H1 (cell line): ENCODE measurements around the gene HDDC3. TPM values are rescaled to one million over a fixed set of nuclear protein-coding genes. Genes with fewer than 3 reads are reported as not detected.

Experiments used
- CREB1 ChIP-seq: IDR thresholded peaks from 2 replicates; pipeline ENCODE4 v1.6.1; 2012; ENCODE audit warnings: inconsistent platforms
- CTBP2 ChIP-seq: IDR thresholded peaks from 2 replicates; pipeline ENCODE4 v1.7.0; 2011; ENCODE audit warnings: borderline replicate concordance, mild to moderate bottlenecking, moderate library complexity, mixed read lengths, low read length; ENCODE audit not compliant: insufficient read depth, insufficient read length
- HDAC6 ChIP-seq: IDR thresholded peaks from one replicate; pipeline ENCODE4 v1.7.1; 2012; ENCODE audit warnings: low read depth, mild to moderate bottlenecking, inconsistent platforms, low read length, moderate library complexity
- POLR2AphosphoS5 ChIP-seq: IDR thresholded peaks from 2 replicates; pipeline ENCODE4 v1.6.1; 2011; ENCODE audit warnings: low read depth, low read length
- RNF2 ChIP-seq: fragments of 200-900, 300-1000 bp; sonication (generic); IDR thresholded peaks from 2 replicates; pipeline ENCODE4 v1.7.1; 2016; ENCODE audit warnings: borderline replicate concordance, low read depth, mild to moderate bottlenecking, antibody characterized with exemption, low read length; ENCODE audit not compliant: poor library complexity, severe bottlenecking; ENCODE audit errors: missing control alignments
- SIX5 ChIP-seq: IDR thresholded peaks from 2 replicates; pipeline ENCODE4 v1.6.1; 2011; ENCODE audit warnings: mild to moderate bottlenecking, low read depth, low read length
- SP4 ChIP-seq: IDR thresholded peaks from 2 replicates; pipeline ENCODE4 v1.6.1; 2012; ENCODE audit warnings: low read length, inconsistent platforms
- SRF ChIP-seq: IDR thresholded peaks from 2 replicates; pipeline ENCODE4 v1.6.1; 2011; ENCODE audit warnings: mild to moderate bottlenecking, low read depth, low read length, moderate library complexity
- TCF12 ChIP-seq: IDR thresholded peaks from 2 replicates; pipeline ENCODE4 v1.6.1; 2011; ENCODE audit warnings: low read depth, mild to moderate bottlenecking, low read length
- YY1 ChIP-seq: IDR thresholded peaks from 2 replicates; pipeline ENCODE4 v1.6.1; 2011; ENCODE audit warnings: low read depth, mild to moderate bottlenecking, low read length
- polyA plus RNA-seq, 7 experiments: library from polyadenylated mRNA; depleted of rRNA in 3 of 7; stranded (reverse) in 5 of 7; unstranded in 2 of 7; fragments of >200 nt in 5 of 7; fragments of 200-250 nt in 2 of 7; gene quantifications; 1 replicate in 5 of 7; 2 replicates in 1 of 7; 4 replicates in 1 of 7; pipeline versions ENCODE4 v1.2.1 to v1.2.3, GENCODE V29; 2011 to 2013; ENCODE audit warnings: missing spikeins in 2 of 7, mixed read lengths in 2 of 7
- total RNA-seq: library from RNA; stranded (reverse); fragmentation: NEBNext Ultra II Directional; extraction: Animal tissue kit (Norgen Biotek cat#: 25700); gene quantifications from 2 replicates; pipeline ENCODE4 v1.2.1, GENCODE V29; 2021
- TF ChIP-seq, protein P1 (sequence below): fragments of 300-600 bp; sonication (generic); IDR thresholded peaks from 2 replicates; pipeline ENCODE4 v1.7.1; 2012; ENCODE audit warnings: low read length, moderate library complexity, mild to moderate bottlenecking, inconsistent platforms; ENCODE audit not compliant: insufficient replicate concordance
- TF ChIP-seq, protein P2 (sequence below): IDR thresholded peaks from 2 replicates; pipeline ENCODE4 v1.6.1; 2011; ENCODE audit warnings: low read length, improper control_type of control experiment

Gene HDDC3
- total and polyA plus RNA-seq, 2 of the 8 experiments (the other 6 are each of a cell fraction or from before 2014, with no cell fraction given): 16.3 to 16.5 TPM

DNA sequence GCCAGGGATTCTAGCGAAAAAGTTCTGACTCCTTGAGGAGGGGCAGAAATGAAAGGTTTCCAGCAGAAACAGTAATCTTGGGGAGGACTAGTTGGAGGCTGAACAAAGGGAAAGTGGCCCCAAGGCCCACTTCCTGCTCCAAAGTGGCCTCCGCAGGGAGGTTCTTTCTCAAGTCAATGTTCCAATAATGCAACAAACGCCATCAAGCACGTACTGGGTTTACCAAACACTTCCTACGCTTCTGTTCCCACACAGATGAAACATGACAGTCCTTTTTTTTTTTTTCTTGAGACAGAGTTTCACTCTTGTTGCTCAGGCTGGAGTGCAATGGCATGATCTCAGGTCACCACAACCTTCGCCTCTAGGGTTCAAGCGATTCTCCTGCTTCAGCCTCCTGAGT, 12.7 kb upstream of the HDDC3 start (continued):
- TF ChIP-seq, protein P1, sequence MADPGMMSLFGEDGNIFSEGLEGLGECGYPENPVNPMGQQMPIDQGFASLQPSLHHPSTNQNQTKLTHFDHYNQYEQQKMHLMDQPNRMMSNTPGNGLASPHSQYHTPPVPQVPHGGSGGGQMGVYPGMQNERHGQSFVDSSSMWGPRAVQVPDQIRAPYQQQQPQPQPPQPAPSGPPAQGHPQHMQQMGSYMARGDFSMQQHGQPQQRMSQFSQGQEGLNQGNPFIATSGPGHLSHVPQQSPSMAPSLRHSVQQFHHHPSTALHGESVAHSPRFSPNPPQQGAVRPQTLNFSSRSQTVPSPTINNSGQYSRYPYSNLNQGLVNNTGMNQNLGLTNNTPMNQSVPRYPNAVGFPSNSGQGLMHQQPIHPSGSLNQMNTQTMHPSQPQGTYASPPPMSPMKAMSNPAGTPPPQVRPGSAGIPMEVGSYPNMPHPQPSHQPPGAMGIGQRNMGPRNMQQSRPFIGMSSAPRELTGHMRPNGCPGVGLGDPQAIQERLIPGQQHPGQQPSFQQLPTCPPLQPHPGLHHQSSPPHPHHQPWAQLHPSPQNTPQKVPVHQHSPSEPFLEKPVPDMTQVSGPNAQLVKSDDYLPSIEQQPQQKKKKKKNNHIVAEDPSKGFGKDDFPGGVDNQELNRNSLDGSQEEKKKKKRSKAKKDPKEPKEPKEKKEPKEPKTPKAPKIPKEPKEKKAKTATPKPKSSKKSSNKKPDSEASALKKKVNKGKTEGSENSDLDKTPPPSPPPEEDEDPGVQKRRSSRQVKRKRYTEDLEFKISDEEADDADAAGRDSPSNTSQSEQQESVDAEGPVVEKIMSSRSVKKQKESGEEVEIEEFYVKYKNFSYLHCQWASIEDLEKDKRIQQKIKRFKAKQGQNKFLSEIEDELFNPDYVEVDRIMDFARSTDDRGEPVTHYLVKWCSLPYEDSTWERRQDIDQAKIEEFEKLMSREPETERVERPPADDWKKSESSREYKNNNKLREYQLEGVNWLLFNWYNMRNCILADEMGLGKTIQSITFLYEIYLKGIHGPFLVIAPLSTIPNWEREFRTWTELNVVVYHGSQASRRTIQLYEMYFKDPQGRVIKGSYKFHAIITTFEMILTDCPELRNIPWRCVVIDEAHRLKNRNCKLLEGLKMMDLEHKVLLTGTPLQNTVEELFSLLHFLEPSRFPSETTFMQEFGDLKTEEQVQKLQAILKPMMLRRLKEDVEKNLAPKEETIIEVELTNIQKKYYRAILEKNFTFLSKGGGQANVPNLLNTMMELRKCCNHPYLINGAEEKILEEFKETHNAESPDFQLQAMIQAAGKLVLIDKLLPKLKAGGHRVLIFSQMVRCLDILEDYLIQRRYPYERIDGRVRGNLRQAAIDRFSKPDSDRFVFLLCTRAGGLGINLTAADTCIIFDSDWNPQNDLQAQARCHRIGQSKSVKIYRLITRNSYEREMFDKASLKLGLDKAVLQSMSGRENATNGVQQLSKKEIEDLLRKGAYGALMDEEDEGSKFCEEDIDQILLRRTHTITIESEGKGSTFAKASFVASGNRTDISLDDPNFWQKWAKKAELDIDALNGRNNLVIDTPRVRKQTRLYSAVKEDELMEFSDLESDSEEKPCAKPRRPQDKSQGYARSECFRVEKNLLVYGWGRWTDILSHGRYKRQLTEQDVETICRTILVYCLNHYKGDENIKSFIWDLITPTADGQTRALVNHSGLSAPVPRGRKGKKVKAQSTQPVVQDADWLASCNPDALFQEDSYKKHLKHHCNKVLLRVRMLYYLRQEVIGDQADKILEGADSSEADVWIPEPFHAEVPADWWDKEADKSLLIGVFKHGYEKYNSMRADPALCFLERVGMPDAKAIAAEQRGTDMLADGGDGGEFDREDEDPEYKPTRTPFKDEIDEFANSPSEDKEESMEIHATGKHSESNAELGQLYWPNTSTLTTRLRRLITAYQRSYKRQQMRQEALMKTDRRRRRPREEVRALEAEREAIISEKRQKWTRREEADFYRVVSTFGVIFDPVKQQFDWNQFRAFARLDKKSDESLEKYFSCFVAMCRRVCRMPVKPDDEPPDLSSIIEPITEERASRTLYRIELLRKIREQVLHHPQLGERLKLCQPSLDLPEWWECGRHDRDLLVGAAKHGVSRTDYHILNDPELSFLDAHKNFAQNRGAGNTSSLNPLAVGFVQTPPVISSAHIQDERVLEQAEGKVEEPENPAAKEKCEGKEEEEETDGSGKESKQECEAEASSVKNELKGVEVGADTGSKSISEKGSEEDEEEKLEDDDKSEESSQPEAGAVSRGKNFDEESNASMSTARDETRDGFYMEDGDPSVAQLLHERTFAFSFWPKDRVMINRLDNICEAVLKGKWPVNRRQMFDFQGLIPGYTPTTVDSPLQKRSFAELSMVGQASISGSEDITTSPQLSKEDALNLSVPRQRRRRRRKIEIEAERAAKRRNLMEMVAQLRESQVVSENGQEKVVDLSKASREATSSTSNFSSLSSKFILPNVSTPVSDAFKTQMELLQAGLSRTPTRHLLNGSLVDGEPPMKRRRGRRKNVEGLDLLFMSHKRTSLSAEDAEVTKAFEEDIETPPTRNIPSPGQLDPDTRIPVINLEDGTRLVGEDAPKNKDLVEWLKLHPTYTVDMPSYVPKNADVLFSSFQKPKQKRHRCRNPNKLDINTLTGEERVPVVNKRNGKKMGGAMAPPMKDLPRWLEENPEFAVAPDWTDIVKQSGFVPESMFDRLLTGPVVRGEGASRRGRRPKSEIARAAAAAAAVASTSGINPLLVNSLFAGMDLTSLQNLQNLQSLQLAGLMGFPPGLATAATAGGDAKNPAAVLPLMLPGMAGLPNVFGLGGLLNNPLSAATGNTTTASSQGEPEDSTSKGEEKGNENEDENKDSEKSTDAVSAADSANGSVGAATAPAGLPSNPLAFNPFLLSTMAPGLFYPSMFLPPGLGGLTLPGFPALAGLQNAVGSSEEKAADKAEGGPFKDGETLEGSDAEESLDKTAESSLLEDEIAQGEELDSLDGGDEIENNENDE: no peak
- TF ChIP-seq HDAC6: no peak
- no peak for TF ChIP-seq YY1
- no peak for TF ChIP-seq SP4
- TF ChIP-seq TCF12: no peak
- TF ChIP-seq RNF2: no peak
- TF ChIP-seq SRF: no peak
- TF ChIP-seq CREB1: no peak
- TF ChIP-seq POLR2AphosphoS5: no peak
- TF ChIP-seq, protein P2, sequence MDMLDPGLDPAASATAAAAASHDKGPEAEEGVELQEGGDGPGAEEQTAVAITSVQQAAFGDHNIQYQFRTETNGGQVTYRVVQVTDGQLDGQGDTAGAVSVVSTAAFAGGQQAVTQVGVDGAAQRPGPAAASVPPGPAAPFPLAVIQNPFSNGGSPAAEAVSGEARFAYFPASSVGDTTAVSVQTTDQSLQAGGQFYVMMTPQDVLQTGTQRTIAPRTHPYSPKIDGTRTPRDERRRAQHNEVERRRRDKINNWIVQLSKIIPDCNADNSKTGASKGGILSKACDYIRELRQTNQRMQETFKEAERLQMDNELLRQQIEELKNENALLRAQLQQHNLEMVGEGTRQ: no peak
- no peak for TF ChIP-seq CTBP2
- TF ChIP-seq SIX5: no peak
